ENCODE results near the gene FTO.

FTO gene

DNA sequence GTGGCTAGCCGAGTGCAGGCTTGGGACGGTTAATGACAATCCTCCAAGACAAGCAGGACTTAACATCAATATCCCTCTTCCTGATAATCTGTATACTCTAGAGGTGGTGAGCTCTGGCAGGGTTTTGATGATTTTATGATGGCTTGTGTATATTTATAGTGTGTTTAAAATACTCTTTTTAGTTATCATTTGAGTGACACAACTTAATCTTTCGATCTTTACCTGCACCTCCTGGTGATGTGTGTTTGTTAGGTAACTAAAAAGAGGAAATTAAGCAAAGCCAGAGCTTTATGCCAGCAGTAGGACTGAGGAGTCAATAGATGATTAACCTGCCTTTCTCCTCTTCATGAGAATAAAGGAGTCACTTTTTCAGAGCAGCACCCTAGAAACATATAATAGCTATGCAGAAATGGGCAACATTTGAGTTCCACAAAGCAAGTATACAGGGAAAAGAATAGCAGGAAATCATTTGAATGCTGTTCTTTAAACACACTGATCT is 372.1 kb downstream of the FTO start:
- Histone ChIP-seq H3K27ac (no peak overlapping the region), H3K4me3 (no peak overlapping the region)

DNA sequence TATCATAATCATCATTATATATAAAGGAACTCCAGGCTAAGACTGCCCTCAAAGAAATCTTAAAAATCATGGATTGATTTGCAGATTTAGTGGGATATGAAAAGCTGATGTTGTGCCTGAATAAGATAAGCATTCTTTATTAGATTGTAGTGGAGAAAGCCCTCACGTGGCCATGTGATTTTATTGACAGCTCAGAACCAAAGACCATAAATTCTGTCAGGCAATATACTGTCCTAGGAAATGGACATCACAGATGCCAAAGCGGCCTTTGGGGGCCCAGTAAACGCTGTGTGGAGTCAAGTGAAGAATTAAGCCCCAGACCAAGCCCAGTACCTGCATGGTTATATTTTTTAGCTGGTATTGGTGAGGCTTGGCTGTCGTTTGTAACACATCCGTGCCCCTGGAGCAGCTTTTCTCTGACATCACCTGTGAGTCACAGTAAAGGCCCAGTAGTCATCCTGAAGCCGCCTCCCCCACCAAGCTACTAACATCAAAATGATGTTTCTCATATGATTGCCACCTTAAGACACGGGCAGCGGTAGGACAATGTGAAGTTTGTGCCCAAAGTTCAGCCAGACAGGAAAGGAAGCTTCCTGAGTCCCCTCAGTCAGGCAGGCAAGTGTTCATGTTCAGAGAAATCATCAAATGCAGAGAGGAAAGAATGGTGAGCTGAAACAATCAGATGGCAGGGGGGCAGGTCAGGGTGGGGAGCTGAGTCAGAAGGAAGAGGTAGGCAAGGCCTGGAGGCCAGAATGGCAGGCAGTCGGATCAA is 373.3 kb downstream of the FTO start:
- Histone ChIP-seq H3K27ac (peak overlapping the region in 1 of 21 experiments; percentile 55), H3K4me3 (no peak overlapping the region)

DNA sequence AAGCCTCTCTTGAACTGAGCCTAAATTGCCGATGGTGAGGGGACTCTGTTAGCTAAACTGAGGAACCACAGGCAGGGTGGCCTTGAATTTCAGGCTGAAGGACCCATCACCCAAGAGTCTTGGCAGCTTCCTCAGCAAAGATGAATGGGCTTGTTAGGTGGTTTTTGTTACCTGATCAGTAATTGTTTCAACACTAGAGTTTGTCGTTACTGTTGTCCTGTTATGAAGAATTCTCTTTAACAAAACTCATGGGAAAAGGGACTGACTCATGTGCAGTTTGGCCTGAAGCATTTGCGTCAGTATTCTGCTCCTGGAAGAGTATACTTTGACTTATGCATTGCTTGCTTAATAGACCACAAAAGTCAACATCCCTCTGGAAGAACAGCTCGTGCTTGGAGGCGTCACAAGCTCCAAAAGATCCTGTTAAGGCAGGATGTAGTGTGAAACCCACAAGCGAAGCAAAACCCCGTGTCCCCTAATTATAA is 376.6 kb downstream of the FTO start:
- Histone ChIP-seq H3K4me3 (no peak overlapping the region), H3K27ac (peak overlapping the region in 11 of 21 experiments; percentile 27 to 74 (median 37))

DNA sequence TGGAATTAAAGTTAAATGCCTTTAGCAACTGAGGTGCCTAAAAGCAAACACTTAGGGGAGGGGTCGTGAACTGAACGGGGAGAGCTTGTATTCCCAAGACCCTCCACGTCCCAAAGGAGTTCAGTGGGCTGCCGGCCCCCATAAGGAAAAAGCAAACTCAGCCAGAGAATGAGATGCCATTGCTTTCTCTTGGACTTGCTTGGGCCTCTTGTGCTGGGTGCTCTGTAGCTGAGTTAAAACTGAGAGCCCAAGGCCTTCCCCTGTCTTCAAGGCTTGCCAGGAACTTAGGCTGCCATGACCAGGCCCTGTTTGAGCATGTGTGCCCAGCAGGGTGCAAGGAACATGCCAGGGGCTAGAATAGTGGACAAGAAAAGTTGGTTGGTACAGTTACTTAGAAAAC is 382.8 kb downstream of the FTO start:
- Histone ChIP-seq H3K27ac (no peak overlapping the region), H3K4me3 (no peak overlapping the region)

DNA sequence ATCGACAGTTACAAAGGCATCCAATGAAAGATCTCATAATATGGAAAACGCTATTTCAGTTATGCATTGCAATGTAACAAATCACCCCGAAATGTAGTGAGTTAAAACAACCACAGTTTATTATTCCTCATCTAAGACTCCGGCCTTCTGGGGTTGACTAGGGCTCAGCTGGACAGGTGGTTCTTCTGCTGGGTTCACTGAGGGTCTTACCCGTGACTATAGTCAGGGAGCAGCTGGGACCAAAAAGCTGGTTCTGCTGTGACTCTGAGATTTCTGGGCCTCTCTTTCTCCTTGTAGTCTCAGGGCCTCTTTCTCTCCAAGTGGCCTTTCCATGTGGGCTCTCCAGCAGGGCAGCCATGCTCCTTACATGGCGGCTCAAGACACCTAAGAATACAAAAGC is 386.6 kb downstream of the FTO start:
- Histone ChIP-seq H3K4me3 (no peak overlapping the region), H3K27ac (no peak overlapping the region)

DNA sequence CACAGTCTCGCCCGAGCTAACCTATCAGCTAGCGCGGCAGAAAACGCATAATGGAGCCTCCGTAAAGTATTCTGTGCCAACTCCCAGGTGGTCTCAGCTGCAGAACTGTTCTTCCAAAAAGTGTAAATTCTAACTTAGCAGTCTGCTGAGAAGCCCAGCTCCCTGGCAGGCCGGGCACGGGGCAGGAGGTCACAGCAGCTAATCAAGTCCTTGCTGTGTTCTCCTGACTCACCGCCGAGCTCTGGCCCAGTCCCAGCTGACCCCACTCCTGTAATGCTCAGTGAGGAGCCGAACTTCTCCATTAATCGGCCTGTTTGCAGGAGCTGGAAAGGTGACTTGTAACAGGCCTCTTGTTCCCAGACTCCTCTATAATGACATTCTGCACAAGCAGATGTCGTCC is 389.3 kb downstream of the FTO start:
- no peak overlapping the region for H3K27ac ChIP-seq

DNA sequence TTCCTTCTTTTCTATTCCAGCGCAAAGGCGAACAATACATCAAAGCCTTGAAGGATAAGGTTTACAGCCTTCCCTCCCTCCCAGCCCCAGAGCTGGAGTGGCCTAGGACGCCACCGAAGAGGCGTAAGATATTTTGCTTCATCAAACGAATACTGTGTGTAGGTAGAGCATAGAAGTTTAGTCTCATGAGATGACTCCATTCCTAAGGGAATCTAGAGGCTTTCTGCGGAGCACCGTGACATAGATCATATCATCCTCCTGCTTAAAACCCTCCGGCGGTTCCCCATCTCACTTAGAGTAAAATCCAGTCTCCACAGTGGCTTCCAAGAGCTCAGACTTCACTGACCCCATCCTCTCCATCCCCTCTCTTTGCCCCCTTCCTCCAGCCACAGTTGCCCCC is 390.7 kb downstream of the FTO start:
- Histone ChIP-seq H3K27ac (no peak overlapping the region), H3K4me3 (no peak overlapping the region)

More for the DNA sequence above, 389.3 kb downstream of the FTO start:
- H3K4me3 ChIP-seq = no peak overlapping the region

DNA sequence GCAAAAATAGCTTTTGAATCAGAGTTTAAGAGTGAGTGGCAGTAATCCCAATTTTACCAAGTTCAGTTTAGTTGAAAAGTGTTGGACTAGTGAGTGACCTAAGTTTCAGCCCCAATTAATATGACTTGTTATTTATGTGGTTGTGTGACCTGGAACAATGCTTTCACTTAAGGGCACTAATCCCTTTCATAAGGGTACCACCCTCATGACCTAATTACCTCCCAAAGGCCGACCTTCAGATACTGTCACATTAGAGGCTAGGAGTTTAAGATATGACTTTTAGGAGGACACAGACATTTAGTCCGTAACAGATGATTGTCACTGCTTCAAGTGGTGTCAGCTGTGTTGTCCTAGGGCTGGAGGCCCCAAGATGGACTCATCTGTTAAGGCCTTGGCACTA is 392.7 kb downstream of the FTO start:
- Histone ChIP-seq H3K4me3 (no peak overlapping the region), H3K27ac (no peak overlapping the region)

DNA sequence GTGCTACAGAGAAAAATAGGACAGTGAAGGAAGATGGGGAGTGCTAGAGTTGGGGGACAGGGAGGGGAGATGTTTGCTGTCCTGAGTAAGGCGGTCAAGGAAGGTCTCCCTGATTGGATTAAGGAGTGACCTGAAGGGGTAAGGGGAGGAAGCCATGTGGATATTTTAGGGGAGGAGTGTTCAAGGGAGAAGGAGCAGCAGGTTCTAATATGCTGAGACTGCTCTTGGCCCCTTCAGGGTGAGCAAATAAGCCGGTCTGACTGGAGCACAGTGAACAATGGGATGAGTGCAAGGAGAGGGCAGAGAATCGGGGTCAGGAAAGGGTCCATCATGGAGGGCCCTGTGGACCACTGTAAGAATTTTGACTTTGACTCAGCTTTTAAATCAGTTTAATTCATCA is 393.8 kb downstream of the FTO start:
- Histone ChIP-seq H3K4me3 (no peak overlapping the region), H3K27ac (no peak overlapping the region)

DNA sequence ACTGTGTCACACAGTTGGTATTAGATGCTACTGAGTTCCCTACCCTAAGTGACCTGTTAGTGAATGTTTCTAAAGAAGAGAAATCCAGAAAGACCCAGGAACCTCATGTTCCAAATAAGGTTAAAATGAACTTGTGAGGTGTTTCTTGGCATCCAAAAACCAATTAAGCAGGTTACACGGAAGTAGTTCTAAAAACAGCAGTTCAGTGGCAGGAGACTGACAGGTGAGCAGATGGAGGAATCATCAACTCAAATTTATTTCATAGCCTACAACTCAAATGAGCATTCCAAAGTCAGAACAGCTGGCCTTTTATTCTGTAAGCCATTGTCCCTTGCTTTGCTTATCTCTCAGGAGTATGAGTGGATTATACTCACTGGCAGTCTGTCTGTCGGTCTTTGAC is 394.3 kb downstream of the FTO start:
- Histone ChIP-seq H3K4me3 (no peak overlapping the region), H3K27ac (no peak overlapping the region)

DNA sequence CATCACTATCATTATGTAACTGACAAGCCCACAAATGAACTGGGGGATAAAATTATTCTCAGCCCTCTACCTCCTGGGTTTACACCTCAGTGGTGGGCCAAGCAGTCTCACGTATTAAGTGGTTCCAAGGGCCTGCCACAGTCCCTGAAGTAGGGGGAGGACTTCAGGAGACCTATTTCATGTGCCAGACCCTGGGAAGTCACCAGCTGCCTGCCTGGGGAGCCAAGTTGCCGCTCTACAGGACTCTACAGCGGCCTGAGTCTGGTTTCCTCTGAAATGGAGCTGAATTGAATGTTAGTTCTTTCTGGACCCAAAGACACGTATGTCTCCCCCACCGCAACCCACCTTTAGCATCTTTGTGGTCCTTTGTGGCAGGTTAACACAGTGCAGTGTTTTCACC is 395.7 kb downstream of the FTO start:
- H3K27ac ChIP-seq = no peak overlapping the region

DNA sequence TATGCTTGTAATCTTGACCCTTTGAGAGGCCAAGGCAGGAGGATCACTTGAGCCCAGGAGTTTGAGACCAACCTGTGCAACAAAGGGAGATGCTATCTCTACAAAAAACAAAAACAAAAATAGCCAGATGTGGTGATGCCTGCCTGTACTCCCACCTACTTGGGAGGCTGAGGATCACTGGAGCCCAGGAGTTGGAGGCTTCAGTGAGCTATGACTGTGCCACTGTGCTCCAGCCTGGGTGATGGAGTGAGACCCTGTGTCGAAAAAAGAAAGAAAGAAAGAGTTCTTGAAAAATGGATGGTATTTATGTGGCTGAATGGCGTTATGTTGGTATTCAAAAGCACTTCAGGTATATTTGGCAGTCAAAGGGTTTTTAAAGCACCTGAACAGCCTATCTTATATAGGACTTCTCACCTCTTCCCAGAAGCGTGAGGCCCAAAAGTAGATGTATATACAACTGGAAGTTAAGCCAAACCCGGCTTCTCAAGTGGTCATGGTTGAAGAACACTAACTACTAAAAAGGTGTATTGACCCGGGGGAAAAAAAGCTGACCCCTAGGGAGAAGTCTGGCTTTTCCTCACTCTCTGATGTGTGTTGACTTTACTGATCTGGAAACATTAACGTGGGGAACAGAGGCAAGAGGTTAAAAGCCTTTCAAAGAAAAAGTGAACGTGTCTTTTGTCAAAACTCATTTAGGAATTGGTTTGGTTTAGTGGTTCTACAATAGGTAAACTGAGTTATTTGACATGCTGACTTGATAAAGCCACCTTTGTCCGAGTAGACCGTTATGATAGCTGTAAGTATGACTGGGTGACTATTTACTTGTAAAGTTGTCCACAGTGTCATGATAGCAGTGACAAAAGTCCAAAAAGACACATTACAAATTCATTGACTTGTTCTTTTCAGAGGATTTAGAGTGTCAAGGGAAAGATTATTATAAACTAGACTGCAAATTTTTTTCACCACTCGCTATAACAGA is 399.2 kb downstream of the FTO start:
- Histone ChIP-seq H3K4me3 (no peak overlapping the region), H3K27ac (no peak overlapping the region)

More for the DNA sequence above, 395.7 kb downstream of the FTO start:
- no peak overlapping the region for H3K4me3 ChIP-seq

DNA sequence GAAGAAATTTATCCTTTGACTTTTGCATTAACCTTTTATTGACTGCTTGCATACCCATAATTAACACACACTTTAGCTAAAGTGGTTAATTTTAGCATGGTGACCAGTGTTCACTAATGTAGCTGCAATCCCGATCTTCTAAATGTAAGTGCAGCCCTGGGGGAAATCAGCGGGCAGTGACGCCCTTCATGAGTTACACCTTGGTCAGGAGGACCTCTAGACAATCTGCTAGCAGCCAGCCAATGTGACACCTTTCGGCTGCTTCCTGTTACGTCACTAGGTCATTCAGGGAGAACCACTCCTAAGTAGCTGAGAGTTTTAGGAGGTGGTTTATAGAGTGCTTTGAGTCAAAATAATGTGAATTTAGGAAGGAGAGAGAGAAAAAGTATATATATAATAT is 402.1 kb downstream of the FTO start:
- no peak overlapping the region for H3K27ac ChIP-seq
- no peak overlapping the region for H3K4me3 ChIP-seq

DNA sequence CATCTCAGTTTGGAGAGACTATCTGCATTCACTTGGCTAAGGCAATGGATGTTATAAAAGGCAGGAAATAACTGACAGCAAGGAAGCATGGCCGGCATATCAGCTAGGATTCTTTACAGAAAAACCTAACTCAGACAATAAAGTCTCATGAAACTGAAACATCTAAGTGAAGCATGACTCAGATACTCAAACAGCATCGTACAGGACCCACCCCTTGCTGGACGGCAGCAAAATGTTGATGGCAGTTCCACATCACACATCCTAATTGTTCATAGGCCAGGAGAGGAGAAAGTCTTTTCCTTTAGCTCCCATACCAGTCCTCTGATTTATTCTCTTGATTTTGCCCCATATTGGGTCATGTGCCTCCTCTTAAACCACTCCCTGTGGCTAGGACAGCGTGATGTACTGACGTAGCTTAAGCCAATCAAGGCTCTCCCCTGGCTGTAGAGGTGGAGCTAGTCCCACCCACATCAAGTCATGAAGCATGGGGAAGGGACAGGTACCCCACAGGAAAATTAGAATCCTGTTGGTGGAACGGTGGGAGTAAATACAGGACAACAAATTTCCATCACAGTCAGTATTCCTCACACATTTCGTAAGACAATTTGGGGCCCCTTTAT is 403.7 kb downstream of the FTO start:
- Histone ChIP-seq H3K4me3 (no peak overlapping the region), H3K27ac (no peak overlapping the region)

DNA sequence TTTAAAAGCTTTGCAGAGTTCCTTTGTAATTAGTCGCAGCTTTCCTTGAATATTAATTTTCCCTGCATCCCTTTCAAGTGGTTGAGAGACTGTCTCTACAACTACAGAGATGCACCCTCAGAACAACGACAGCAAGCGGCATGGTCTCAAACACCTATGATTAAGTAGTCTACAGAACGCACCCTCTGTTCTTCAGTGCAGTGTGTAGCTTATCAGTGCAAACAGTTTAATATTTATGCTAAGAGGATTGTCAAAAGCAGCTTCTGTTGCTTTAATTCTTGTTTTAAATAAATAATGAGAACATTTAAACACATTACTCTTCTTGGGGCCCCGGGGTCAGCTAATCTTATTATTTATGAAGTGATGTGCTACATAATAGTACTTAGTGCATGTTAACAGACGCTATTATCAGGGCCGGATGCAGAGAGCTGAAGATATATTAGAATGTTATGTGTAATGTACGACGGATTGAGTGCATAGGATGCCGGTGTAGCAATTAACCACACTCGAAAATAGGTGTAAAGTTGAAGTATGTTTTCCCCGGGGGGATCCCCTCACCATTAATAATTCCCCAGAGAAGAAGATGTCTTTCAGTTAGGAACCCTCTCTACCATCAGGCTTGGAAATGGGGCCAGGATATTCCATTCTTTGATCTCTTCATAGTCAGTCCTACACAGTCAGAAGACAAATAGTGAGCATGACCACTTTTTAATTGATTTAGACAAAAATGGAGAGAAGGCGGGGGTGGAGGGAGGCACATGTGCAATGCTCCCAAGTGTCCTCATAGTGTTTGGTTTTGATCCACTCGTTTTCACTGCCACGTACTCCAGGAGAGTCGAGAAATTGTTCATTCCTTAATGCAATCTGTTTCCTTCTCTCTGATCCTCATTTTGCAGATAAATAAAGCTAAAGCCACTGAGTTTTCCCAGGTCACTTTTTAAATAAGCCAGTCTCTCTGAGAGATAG is 406.3 kb downstream of the FTO start:
- Histone ChIP-seq H3K27ac (no peak overlapping the region), H3K4me3 (no peak overlapping the region)

DNA sequence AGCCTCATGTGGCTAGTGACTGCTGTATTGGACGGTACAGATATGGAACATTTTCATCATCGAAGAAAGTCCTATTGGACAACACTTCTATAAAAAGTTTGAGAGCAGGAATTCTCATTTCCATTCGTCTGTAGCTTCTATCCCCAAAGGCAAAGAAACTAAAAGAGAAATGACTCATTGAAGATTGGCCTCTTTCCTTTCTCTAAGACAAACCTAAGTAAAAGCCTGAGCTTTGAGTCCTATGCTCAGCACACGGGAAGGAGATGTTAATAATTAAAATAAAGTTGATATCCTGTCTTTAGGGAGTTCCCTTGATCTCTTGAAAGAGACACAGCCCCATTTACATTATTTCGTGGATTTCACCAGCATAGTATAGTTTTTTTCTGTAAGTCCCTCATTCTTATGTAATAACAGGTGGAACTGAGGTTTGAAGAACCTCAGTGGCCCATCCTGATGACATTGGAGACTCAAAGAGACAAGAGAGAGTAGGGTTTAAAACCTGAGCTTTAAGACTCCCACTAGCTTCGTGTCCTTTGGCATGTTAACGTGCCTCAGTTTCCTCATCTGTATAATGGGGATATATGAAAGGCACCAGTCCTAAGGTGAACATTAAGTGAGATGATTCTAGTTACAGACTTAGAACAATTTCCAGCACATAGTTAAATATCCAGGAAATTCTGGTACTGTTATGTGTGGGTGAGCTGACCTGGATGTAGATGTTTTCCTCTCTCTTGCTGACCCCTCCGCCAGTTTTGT is 408.7 kb downstream of the FTO start:
- no peak overlapping the region for H3K4me3 ChIP-seq
- H3K27ac ChIP-seq = no peak overlapping the region

DNA sequence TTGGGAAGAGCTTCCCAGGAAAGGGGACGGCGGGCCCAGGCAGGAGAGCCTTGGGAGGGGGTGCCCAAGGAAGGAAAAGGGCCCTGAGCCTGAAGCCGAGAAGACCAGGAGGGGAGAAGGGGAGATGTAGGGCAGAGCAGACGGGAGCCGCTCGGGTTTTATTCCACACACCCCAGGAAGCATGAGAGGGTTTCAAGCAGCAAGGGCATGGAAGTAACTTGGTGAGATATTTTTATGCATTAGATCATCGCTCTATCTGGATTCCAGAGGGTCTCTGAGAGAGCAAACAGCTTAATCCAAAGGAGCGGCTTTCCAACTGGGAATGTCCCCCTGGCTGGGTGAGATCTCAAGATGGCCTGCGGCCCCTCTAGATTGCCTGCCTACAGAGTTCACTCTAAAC is 411.6 kb downstream of the FTO start:
- no peak overlapping the region for H3K27ac ChIP-seq
- H3K4me3 ChIP-seq = no peak overlapping the region

DNA sequence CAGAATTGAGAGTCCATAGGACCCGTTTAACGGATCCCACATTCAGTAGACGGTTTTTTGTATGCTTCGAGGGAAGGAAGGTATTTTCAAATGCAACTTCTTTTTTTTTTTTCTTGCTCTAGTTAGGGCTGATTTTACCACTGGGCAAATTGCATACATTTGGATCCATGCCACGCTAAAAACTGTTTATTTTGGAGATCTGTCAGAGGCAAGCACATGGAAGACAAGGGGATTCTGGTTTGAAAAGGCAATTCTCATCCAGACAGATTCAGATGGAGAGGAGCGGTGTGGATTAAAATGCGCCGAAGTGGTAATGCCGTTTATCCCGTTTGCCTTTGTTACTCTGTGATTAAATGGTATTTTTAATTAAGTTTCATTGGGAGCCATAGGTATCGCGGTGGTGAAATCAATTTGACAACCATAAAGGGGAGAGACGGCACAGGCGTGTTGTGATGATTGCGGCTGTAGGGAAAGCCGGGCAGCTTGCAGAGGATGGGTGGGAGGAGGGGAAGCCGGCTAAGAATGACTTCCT is 412.2 kb downstream of the FTO start:
- no peak overlapping the region for H3K4me3 ChIP-seq
- no peak overlapping the region for H3K27ac ChIP-seq
